Fibroblast of pulmonary artery (primary cell): ENCODE results near the gene SLC66A2.
"Not testable (repeated sequence)": the region's sequence is repeated elsewhere in the genome, so short reads cannot be mapped to it uniquely, and the experiment has no call there.

ENCODE experiments used
- DNase-seq: peaks from one replicate; pipeline ENCODE4 v3.0.0-alpha.2; 2010; ENCODE audit warnings: low read depth
- H3K4me3 ChIP-seq: replicated peaks from 2 replicates; pipeline ENCODE4 v1.5.1; 2011; ENCODE audit warnings: low read depth, mild to moderate bottlenecking, control low read depth, low read length, moderate library complexity
- TF ChIP-seq, protein P1 (sequence below): IDR thresholded peaks from 2 replicates; pipeline ENCODE4 v1.5.1; 2011; ENCODE audit warnings: mild to moderate bottlenecking, control low read depth, low read length, inconsistent platforms; ENCODE audit errors: missing control alignments

SLC66A2 gene

GRCh38 chr18:79866889-79867574 lies 84.4 kb downstream of the SLC66A2 start:
- no peak overlapping the region for H3K4me3 ChIP-seq
- DNase-seq, result peak; percentile 22
- TF ChIP-seq, protein P1, sequence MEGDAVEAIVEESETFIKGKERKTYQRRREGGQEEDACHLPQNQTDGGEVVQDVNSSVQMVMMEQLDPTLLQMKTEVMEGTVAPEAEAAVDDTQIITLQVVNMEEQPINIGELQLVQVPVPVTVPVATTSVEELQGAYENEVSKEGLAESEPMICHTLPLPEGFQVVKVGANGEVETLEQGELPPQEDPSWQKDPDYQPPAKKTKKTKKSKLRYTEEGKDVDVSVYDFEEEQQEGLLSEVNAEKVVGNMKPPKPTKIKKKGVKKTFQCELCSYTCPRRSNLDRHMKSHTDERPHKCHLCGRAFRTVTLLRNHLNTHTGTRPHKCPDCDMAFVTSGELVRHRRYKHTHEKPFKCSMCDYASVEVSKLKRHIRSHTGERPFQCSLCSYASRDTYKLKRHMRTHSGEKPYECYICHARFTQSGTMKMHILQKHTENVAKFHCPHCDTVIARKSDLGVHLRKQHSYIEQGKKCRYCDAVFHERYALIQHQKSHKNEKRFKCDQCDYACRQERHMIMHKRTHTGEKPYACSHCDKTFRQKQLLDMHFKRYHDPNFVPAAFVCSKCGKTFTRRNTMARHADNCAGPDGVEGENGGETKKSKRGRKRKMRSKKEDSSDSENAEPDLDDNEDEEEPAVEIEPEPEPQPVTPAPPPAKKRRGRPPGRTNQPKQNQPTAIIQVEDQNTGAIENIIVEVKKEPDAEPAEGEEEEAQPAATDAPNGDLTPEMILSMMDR, result no peak

GRCh38 chr18:79865951-79866350 lies 85.5 kb downstream of the SLC66A2 start:
- not testable (repeated sequence) for DNase-seq

DNA sequence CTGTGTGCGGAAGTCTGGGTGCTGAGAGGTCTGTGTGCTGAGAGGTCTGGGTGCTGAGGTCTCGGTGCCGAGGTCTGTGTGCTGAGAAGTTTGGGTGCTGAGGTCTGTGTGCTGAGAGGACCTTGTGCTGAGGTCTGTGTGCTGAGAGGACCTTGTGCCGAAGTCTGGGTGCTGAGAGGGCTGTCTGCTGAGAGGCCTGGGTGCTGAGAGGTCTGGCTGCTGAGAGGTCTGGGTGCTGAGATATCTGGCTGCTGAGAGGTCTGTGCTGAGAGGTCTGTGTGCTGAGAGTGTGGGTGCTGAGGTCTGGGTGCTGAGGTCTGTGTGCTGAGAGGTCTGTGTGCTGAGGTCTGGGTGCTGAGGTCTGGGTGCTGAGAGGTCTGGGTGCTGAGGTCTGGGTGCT lies 86.5 kb downstream of the SLC66A2 start:
- not testable (repeated sequence) for DNase-seq

More at GRCh38 chr18:79865951-79866350, 85.5 kb downstream of the SLC66A2 start:
- not testable (repeated sequence) for H3K4me3 ChIP-seq

GRCh38 chr18:79864006-79864725 lies 87.3 kb downstream of the SLC66A2 start:
- TF ChIP-seq, protein P1, result no peak
- no peak for DNase-seq
- no peak overlapping the region for H3K4me3 ChIP-seq

More for the DNA sequence above, 86.5 kb downstream of the SLC66A2 start:
- not testable (repeated sequence) for H3K4me3 ChIP-seq

- TF ChIP-seq, protein P1, result no peak
- DNase-seq, result no peak
- H3K4me3 ChIP-seq, result no peak overlapping the region
Measured at GRCh38 chr18:79863161-79864005, 88.1 kb downstream of the SLC66A2 start.

- no peak for DNase-seq
- H3K4me3 ChIP-seq, result no peak overlapping the region
- TF ChIP-seq, protein P1, result no peak
Measured at GRCh38 chr18:79862562-79862961, 88.9 kb downstream of the SLC66A2 start.

DNA sequence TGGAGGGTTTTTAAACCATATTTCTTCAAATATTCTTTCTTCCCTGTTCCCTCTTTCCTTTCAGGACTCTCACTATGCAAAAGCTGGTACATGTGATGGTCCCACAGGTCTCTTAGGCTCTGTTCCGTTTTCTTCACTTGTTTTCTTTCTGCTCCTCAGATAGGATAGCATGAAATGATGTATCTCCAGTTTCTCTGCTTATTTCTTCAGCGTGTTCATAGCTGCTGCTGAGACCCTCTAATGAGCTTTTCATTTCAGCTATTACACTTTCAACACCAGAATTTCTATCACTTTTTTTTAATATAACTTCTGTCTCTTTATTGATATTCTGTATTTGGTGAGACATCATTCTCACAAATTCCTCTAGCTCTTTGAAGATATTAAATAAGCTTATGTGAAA lies 89.8 kb downstream of the SLC66A2 start:
- H3K4me3 ChIP-seq, result no peak overlapping the region
- TF ChIP-seq, protein P1, result no peak
- DNase-seq, result no peak
